ENCODE measurements around the gene YLPM1.

- TF ChIP-seq MEF2A (IDR thresholded peaks at IDR 0.05; ENCODE audit: borderline replicate concordance, low read depth) = no peak
- TF ChIP-seq CTCF (IDR thresholded peaks at IDR 0.05) = peak; percentile 61
- peak; percentile 74; the same call in 1 of the 2 replicates for TF ChIP-seq MXI1 (IDR thresholded peaks at IDR 0.05; ENCODE audit: low read depth, low read length)
- peak; percentile 83; the same call in 1 of the 2 replicates for TF ChIP-seq TAF1 (IDR thresholded peaks at IDR 0.05; ENCODE audit: borderline replicate concordance, low read depth, low read length)
- TF ChIP-seq RFX5 (IDR thresholded peaks at IDR 0.05; ENCODE audit: low read length) = peak; percentile 12; the same call in 1 of the 2 replicates
- peak; percentile 51 for TF ChIP-seq NFIC (IDR thresholded peaks at IDR 0.05; ENCODE audit: borderline replicate concordance)
- no peak for TF ChIP-seq FOXM1 (IDR thresholded peaks at IDR 0.05; ENCODE audit: low read depth)
- no peak for TF ChIP-seq FOXJ3 (CRISPR knock-in tag; IDR thresholded peaks at IDR 0.05)
- TF ChIP-seq CHD2 (IDR thresholded peaks at IDR 0.05; ENCODE audit: low read length, partially characterized antibody) = peak; percentile 67
- TF ChIP-seq EZH2phosphoT487 (IDR thresholded peaks at IDR 0.05; ENCODE audit: borderline replicate concordance, low read depth) = no peak
- no peak for TF ChIP-seq JUND (IDR thresholded peaks at IDR 0.05)
These were observed at the start of gene YLPM1 for GRCh38 chr14:74762917-74763802.
